Suprapubic skin (tissue), 3 donors: ENCODE data around the gene FOLR1.
"Not testable (repeated sequence)": the region's sequence is repeated elsewhere in the genome, so short reads cannot be mapped to it uniquely, and the experiment has no call there.

Experiments used
- EP300 ChIP-seq: sonication (generic); formaldehyde crosslinking; IDR thresholded peaks from one replicate; pipeline ENCODE4 v1.6.1; 2017; ENCODE audit warnings: antibody characterized with exemption
- POLR2A ChIP-seq, 2 donors: fragments of 450-650 bp; IDR thresholded peaks; one replicate each; pipeline ENCODE4 v1.6.1; 2017; ENCODE audit warnings: antibody characterized with exemption in 2 of 2, mild to moderate bottlenecking in 2 of 2, moderate library complexity in 2 of 2
- TF ChIP-seq, protein P1 (sequence below), 2 donors: fragments of 200-600 bp in 1 of 2; fragments of 450-650 bp in 1 of 2; sonication (generic) in 1 of 2; IDR thresholded peaks; one replicate each; pipeline ENCODE4 v1.5.1; 2016 to 2019; ENCODE audit warnings: antibody characterized with exemption in 2 of 2, mild to moderate bottlenecking in 1 of 2, moderate library complexity in 1 of 2

DNA sequence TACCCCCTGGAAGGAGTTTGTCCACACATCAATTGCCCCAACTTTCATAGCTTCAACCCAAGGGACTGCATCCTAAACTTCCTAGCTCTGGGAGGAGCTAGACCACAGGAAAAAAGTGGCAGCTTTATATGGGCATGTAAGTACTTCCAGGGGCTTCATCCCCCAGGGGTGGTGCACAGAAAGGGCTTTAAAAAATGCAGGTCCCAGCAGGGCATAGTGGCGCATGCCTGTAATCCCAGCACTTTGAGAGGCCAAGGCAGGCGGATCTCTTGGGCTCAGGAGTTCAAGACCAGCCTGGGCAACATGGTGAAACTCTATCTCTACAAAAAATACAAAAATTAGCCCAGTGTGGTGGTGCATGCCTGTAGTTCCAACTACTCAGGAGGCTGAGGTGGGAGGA lies 14.9 kb downstream of the FOLR1 start:
- TF ChIP-seq, protein P1, sequence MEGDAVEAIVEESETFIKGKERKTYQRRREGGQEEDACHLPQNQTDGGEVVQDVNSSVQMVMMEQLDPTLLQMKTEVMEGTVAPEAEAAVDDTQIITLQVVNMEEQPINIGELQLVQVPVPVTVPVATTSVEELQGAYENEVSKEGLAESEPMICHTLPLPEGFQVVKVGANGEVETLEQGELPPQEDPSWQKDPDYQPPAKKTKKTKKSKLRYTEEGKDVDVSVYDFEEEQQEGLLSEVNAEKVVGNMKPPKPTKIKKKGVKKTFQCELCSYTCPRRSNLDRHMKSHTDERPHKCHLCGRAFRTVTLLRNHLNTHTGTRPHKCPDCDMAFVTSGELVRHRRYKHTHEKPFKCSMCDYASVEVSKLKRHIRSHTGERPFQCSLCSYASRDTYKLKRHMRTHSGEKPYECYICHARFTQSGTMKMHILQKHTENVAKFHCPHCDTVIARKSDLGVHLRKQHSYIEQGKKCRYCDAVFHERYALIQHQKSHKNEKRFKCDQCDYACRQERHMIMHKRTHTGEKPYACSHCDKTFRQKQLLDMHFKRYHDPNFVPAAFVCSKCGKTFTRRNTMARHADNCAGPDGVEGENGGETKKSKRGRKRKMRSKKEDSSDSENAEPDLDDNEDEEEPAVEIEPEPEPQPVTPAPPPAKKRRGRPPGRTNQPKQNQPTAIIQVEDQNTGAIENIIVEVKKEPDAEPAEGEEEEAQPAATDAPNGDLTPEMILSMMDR (IDR thresholded peaks at IDR 0.05), result not testable (repeated sequence)
- TF ChIP-seq POLR2A (IDR thresholded peaks at IDR 0.05); EP300: not testable (repeated sequence)
